Measurements from ENCODE around the gene ATF3.

The ATF3 gene

DNA sequence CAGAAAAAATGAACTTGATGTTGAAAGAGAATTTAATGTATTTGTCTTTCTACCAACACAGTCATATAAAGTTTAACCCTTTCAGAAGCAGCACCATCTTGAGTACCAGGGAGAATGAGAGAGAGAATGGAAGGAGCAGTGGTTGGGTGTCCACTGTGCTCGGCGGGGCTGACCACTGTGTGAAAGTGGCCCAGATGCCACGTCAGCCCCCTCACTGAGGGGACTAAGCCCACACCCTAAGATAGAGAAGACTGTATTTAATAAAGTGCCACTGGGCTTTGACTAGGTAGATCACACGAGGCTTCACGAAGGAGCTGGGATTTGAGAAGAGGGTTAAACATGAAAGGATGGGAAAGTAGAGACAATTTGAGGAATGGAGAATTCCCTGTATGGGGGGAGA is 59.9 kb downstream of the ATF3 start:
- TF ChIP-seq POLR2AphosphoS5 (IDR thresholded peaks at IDR 0.05; ENCODE audit: low read depth, low read length): no peak
- TF ChIP-seq FOXP2 (optimal IDR thresholded peaks at IDR 0.05; ENCODE audit: borderline replicate concordance, extremely low read depth, extremely low read length, insufficient read depth): no peak
- TF ChIP-seq, protein P1, sequence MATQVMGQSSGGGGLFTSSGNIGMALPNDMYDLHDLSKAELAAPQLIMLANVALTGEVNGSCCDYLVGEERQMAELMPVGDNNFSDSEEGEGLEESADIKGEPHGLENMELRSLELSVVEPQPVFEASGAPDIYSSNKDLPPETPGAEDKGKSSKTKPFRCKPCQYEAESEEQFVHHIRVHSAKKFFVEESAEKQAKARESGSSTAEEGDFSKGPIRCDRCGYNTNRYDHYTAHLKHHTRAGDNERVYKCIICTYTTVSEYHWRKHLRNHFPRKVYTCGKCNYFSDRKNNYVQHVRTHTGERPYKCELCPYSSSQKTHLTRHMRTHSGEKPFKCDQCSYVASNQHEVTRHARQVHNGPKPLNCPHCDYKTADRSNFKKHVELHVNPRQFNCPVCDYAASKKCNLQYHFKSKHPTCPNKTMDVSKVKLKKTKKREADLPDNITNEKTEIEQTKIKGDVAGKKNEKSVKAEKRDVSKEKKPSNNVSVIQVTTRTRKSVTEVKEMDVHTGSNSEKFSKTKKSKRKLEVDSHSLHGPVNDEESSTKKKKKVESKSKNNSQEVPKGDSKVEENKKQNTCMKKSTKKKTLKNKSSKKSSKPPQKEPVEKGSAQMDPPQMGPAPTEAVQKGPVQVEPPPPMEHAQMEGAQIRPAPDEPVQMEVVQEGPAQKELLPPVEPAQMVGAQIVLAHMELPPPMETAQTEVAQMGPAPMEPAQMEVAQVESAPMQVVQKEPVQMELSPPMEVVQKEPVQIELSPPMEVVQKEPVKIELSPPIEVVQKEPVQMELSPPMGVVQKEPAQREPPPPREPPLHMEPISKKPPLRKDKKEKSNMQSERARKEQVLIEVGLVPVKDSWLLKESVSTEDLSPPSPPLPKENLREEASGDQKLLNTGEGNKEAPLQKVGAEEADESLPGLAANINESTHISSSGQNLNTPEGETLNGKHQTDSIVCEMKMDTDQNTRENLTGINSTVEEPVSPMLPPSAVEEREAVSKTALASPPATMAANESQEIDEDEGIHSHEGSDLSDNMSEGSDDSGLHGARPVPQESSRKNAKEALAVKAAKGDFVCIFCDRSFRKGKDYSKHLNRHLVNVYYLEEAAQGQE (IDR thresholded peaks at IDR 0.05; ENCODE audit: insufficient read depth in 1 of 2, low read depth in 2 of 2, low read length in 2 of 2): no peak
- TF ChIP-seq TAF1 (IDR thresholded peaks at IDR 0.05; ENCODE audit: borderline replicate concordance, insufficient read depth, low read length): no peak
- no peak for TF ChIP-seq SIN3A (IDR thresholded peaks at IDR 0.05; ENCODE audit: borderline replicate concordance, insufficient read depth, low read length)

DNA sequence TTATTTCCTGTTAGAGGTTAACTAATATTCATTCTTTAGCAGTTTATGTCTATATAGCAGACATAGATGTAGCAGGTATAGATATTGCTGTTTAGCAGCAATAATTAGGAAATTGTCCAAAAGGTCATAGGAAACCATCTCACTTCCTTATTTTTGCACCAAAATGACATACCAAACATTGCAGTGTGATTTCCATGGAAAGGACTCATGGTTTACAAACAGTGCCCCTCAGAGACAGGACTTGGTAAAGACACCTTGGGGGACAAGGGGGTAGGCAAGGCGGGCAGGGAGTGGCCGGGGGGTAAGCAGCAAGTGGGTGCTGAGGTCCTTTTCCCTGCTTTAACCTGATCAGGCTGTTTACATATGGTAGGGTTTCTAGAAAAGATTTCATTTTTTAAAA is 60.5 kb downstream of the ATF3 start:
- TF ChIP-seq FOXP2 (optimal IDR thresholded peaks at IDR 0.05; ENCODE audit: borderline replicate concordance, extremely low read depth, extremely low read length, insufficient read depth): no peak
- no peak for TF ChIP-seq SIN3A (IDR thresholded peaks at IDR 0.05; ENCODE audit: borderline replicate concordance, insufficient read depth, low read length)
- no peak for TF ChIP-seq TAF1 (IDR thresholded peaks at IDR 0.05; ENCODE audit: borderline replicate concordance, insufficient read depth, low read length)
- TF ChIP-seq POLR2AphosphoS5 (IDR thresholded peaks at IDR 0.05; ENCODE audit: low read depth, low read length): no peak
- TF ChIP-seq, protein P1 (IDR thresholded peaks at IDR 0.05; ENCODE audit: insufficient read depth in 1 of 2, low read depth in 2 of 2, low read length in 2 of 2): no peak

DNA sequence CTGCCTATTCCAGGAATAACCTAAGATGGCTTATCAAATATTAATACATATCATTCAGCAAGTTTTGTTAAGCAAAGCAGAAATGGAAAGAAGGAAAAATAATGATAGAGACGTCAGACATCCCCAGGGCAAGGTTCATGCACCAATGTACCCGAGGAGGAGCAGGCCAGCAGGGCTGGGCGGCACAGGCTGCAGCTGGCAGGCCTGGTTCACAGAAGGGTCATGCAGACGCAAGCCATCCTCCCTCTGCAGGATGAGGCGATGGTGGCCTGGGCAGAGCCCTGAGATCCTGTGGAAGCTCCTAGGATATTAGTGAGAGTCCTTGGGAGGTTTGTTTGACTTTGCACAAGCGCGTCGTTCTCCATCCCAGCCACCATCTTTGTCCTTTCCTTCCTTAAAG is 61.0 kb downstream of the ATF3 start:
- TF ChIP-seq POLR2AphosphoS5 (IDR thresholded peaks at IDR 0.05; ENCODE audit: low read depth, low read length): no peak
- TF ChIP-seq TAF1 (IDR thresholded peaks at IDR 0.05; ENCODE audit: borderline replicate concordance, insufficient read depth, low read length): no peak
- no peak for TF ChIP-seq FOXP2 (optimal IDR thresholded peaks at IDR 0.05; ENCODE audit: borderline replicate concordance, extremely low read depth, extremely low read length, insufficient read depth)
- TF ChIP-seq, protein P1 (IDR thresholded peaks at IDR 0.05; ENCODE audit: insufficient read depth in 1 of 2, low read depth in 2 of 2, low read length in 2 of 2): no peak
- no peak for TF ChIP-seq SIN3A (IDR thresholded peaks at IDR 0.05; ENCODE audit: borderline replicate concordance, insufficient read depth, low read length)

DNA sequence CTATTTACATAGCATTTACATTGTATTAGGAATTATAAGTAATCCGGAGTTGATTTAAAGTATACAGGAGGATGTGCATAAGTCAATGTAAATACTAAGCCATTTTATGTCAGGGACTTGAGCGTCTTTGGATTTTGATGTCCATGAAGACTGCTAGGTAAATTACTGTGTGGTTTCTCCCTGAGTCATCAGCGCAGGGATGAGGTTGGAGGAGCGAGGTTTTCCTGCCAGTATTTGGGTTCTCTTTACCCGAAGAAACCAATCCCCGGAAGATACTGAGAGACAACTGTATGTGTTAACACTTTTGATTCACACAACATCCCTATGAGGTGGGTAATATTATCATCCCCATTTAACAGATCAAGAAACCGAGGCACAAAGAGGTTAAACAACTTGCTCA is 61.7 kb downstream of the ATF3 start:
- TF ChIP-seq, protein P1 (IDR thresholded peaks at IDR 0.05; ENCODE audit: insufficient read depth in 1 of 2, low read depth in 2 of 2, low read length in 2 of 2): no peak
- TF ChIP-seq POLR2AphosphoS5 (IDR thresholded peaks at IDR 0.05; ENCODE audit: low read depth, low read length): no peak
- no peak for TF ChIP-seq FOXP2 (optimal IDR thresholded peaks at IDR 0.05; ENCODE audit: borderline replicate concordance, extremely low read depth, extremely low read length, insufficient read depth)
- no peak for TF ChIP-seq TAF1 (IDR thresholded peaks at IDR 0.05; ENCODE audit: borderline replicate concordance, insufficient read depth, low read length)
- TF ChIP-seq SIN3A (IDR thresholded peaks at IDR 0.05; ENCODE audit: borderline replicate concordance, insufficient read depth, low read length): no peak

All from PFSK-1 (cell line).